K562 (cell line): Measurements from ENCODE around the gene BCAS3. TPM values are rescaled to one million over a fixed set of nuclear protein-coding genes. Genes with fewer than 3 reads are reported as not detected.

Experiments used
- BCOR ChIP-seq: fragments of 450-650 bp; IDR thresholded peaks from 2 replicates; pipeline ENCODE4 v1.6.1; 2016
- CHAMP1 ChIP-seq: fragments of 450-650 bp; IDR thresholded peaks from 2 replicates; pipeline ENCODE4 v1.6.1; 2016; ENCODE audit warnings: mild to moderate bottlenecking
- FOXO4 ChIP-seq: fragments of 450-650 bp; formaldehyde crosslinking; IDR thresholded peaks from 2 replicates; pipeline ENCODE4 v1.4.0; 2020; ENCODE audit warnings: mild to moderate bottlenecking, moderate library complexity
- MAFF ChIP-seq: IDR thresholded peaks from 2 replicates; pipeline ENCODE4 v1.6.1; 2012; ENCODE audit warnings: low read length, improper control_type of control experiment
- SMAD3 ChIP-seq: fragments of 450-650 bp; formaldehyde crosslinking; conservative IDR thresholded peaks from 2 replicates; pipeline ENCODE4 v1.4.0; 2020; ENCODE audit warnings: mild to moderate bottlenecking
- YBX1 ChIP-seq: fragments of 450-650 bp; IDR thresholded peaks from 2 replicates; pipeline ENCODE4 v1.7.1; 2016; ENCODE audit warnings: mild to moderate bottlenecking
- ZBTB17 ChIP-seq: fragments of 450-650 bp; formaldehyde crosslinking; IDR thresholded peaks from 2 replicates; pipeline ENCODE4 v1.4.0; 2020; ENCODE audit warnings: mild to moderate bottlenecking
- ZNF143 ChIP-seq: sonication (generic); formaldehyde crosslinking; IDR thresholded peaks from 2 replicates; pipeline ENCODE4 v1.9.0; 2022; ENCODE audit warnings: mild to moderate bottlenecking, missing genetic modification reagents
- ZNF253 ChIP-seq: fragments of 250-450 bp; sonication (Bioruptor Pico); conservative IDR thresholded peaks from 2 replicates; pipeline ENCODE4 v1.6.1; 2021; ENCODE audit warnings: mild to moderate bottlenecking
- polyA plus RNA-seq, 8 experiments: library from polyadenylated mRNA; depleted of rRNA in 4 of 8; stranded (reverse) in 5 of 8; unstranded in 3 of 8; fragments of >200 nt; fragmentation: Nextera tagmentation in 2 of 8; fragmentation: Illumina TruSeq in 1 of 8; extraction: Ambion mirVana in 2 of 8; extraction: Trizol in 1 of 8; gene quantifications; 2 replicates each; pipeline versions ENCODE4 v1.2.1 to v1.2.3, GENCODE V29; 2011 to 2014; ENCODE audit warnings: inconsistent platforms in 1 of 8, missing spikeins in 1 of 8
- total RNA-seq, 7 experiments: library from RNA; depleted of rRNA in 6 of 7; stranded (reverse); fragments of >200 nt in 6 of 7; fragmentation: Illumina TruSeq in 2 of 7; extraction: Trizol in 2 of 7; gene quantifications; 2 replicates each; pipeline versions ENCODE4 v1.2.1 to v1.2.3, GENCODE V29; 2011 to 2021; ENCODE audit warnings: low replicate concordance in 1 of 7
- TF ChIP-seq, protein P1 (sequence below), 2 experiments: fragments of 450-650 bp; formaldehyde crosslinking in 1 of 2; IDR thresholded peaks; 2 replicates each; pipeline versions ENCODE4 v1.4.0 to v1.6.1; 2014 to 2020; ENCODE audit warnings: mild to moderate bottlenecking in 2 of 2, borderline replicate concordance in 1 of 2, low read depth in 1 of 2
- TF ChIP-seq, protein P2 (sequence below), 3 experiments: fragments of 200-800 bp in 1 of 3; fragments of 250-450 bp in 1 of 3; fragments of 450-650 bp in 1 of 3; sonication (Bioruptor Pico) in 1 of 3; sonication (Bioruptor generic) in 1 of 3; formaldehyde crosslinking in 1 of 3; IDR thresholded peaks; 2 replicates each; pipeline versions ENCODE4 v1.6.1 to v1.8.0; 2016 to 2022; ENCODE audit warnings: mild to moderate bottlenecking in 2 of 3, missing genetic modification characterization in 2 of 3, missing compliant biosample characterization in 1 of 3, moderate library complexity in 1 of 3

BCAS3 gene
- total and polyA plus RNA-seq, 9 of the 15 experiments (the other 6 are each of a cell fraction or from before 2014, with no cell fraction given) = 1.9 to 5.5 (median 3.5) TPM

- no peak for TF ChIP-seq CHAMP1
- TF ChIP-seq ZBTB17 (CRISPR knock-in tag) = no peak
- no peak for TF ChIP-seq ZNF253 (CRISPR knock-in tag)
- no peak for TF ChIP-seq YBX1
- TF ChIP-seq BCOR = no peak
- TF ChIP-seq, protein P1, sequence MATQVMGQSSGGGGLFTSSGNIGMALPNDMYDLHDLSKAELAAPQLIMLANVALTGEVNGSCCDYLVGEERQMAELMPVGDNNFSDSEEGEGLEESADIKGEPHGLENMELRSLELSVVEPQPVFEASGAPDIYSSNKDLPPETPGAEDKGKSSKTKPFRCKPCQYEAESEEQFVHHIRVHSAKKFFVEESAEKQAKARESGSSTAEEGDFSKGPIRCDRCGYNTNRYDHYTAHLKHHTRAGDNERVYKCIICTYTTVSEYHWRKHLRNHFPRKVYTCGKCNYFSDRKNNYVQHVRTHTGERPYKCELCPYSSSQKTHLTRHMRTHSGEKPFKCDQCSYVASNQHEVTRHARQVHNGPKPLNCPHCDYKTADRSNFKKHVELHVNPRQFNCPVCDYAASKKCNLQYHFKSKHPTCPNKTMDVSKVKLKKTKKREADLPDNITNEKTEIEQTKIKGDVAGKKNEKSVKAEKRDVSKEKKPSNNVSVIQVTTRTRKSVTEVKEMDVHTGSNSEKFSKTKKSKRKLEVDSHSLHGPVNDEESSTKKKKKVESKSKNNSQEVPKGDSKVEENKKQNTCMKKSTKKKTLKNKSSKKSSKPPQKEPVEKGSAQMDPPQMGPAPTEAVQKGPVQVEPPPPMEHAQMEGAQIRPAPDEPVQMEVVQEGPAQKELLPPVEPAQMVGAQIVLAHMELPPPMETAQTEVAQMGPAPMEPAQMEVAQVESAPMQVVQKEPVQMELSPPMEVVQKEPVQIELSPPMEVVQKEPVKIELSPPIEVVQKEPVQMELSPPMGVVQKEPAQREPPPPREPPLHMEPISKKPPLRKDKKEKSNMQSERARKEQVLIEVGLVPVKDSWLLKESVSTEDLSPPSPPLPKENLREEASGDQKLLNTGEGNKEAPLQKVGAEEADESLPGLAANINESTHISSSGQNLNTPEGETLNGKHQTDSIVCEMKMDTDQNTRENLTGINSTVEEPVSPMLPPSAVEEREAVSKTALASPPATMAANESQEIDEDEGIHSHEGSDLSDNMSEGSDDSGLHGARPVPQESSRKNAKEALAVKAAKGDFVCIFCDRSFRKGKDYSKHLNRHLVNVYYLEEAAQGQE (IDR thresholded peaks at IDR 0.05; ENCODE audit: borderline replicate concordance) = no peak
- TF ChIP-seq, protein P1 (CRISPR knock-in tag; IDR thresholded peaks at IDR 0.05; ENCODE audit: low read depth) = no peak
- no peak for TF ChIP-seq FOXO4 (CRISPR knock-in tag)
- TF ChIP-seq MAFF = no peak
- no peak for TF ChIP-seq ZNF143 (CRISPR knock-in tag)
- no peak for TF ChIP-seq SMAD3
- TF ChIP-seq, protein P2, sequence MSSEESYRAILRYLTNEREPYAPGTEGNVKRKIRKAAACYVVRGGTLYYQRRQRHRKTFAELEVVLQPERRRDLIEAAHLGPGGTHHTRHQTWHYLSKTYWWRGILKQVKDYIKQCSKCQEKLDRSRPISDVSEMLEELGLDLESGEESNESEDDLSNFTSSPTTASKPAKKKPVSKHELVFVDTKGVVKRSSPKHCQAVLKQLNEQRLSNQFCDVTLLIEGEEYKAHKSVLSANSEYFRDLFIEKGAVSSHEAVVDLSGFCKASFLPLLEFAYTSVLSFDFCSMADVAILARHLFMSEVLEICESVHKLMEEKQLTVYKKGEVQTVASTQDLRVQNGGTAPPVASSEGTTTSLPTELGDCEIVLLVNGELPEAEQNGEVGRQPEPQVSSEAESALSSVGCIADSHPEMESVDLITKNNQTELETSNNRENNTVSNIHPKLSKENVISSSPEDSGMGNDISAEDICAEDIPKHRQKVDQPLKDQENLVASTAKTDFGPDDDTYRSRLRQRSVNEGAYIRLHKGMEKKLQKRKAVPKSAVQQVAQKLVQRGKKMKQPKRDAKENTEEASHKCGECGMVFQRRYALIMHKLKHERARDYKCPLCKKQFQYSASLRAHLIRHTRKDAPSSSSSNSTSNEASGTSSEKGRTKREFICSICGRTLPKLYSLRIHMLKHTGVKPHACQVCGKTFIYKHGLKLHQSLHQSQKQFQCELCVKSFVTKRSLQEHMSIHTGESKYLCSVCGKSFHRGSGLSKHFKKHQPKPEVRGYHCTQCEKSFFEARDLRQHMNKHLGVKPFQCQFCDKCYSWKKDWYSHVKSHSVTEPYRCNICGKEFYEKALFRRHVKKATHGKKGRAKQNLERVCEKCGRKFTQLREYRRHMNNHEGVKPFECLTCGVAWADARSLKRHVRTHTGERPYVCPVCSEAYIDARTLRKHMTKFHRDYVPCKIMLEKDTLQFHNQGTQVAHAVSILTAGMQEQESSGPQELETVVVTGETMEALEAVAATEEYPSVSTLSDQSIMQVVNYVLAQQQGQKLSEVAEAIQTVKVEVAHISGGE (CRISPR knock-in tag; IDR thresholded peaks at IDR 0.05) = peak in 1 of 3 experiments; percentile 85; a peak in 1 of 6 replicates
Measured at GRCh38 chr17:61235827-61236197, 558.2 kb downstream of the BCAS3 start (continued).
